NCI-H510A treated with DMSO at 0.1 percent for 48 hours (cell line): ENCODE measurements around the gene AP1S2.
A peak's percentile ranks its signal among the peaks of the same experiment; 100 is the strongest.

Source experiments
- DNase-seq: peaks from one replicate; lab custom pipeline; 2025; lab: John Stamatoyannopoulos, UW

AP1S2 gene

DNA sequence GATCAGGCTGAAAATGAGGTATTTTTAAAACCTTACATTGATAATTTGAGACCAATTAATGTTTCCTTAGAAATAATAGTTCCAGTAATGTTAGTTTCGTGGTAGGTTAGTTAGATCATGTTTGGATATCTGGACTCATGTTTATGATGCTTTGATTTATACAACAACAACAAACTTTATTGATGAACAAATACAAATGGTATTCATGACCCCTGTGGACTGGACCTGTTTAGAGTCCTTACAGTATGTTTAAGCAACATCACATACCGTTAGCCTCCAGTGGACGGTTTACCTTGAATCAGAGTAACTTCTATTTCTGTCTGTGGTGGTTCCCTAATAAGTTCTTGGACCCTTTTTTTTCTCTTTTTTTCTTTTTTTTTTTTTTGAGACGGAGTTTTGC lies 46.4 kb downstream of the AP1S2 start:
- no peak for DNase-seq

DNA sequence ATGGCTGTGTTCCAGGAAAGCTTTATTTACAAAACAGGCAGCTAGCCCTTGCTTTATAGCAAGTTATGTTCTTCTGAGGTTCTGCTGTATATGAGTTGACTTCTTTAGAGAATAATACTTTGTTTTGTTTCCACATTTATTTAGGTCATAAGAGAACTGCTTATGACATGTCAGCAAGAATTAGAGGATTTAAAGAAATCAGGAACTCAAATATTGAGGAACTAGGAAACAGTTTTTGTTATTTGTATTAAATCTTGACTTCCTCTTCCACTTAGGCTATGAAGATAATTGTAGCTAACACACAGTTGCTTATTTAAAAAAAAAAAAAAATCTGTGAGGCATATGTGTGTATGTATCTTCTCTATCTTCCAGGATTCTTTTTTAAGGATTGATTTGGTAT lies 50.0 kb downstream of the AP1S2 start:
- DNase-seq = no peak

DNA sequence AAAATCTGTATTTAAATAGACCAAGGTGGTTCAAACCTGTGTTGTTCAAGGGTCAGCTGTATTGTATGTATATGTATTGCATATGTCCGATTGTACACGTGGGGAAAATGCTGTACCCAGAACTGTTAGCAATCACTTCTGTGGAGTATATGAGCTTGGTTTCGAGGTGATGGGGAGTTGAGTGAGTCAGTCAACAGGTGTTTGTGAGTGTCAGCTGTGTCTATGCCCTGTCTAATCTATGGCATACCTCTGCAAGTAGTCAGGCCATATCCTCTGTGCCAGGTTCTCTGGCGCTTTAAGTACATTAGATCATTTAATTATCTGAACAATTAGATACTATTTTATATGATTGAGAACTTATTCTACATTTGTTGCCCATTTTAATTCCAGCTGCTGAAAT lies 56.9 kb downstream of the AP1S2 start:
- no peak for DNase-seq

DNA sequence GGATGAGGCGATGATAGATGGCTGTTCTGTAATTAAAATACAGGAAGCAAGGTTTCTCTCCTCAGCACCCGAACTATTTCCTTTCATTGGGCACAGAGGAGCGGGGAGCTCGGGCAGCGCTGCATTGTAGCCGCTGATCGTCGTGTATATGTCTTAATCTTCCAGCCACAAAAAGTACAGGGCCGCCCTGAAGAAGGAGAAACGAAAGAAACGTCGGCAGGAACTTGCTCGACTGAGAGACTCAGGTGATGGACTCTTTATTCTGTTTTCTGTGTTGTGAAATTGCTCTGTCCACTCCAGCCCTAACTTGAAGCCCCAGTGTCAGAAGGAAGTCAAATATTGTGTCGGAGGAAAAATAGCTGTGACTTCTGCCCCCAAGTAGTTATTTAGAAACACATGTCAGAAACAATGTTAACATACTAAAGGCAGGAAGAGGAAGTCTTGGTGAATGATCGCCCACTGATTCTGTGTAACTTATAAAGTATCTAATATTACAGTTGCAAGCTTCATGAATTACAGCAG lies 63.8 kb downstream of the AP1S2 start:
- peak; percentile 26 for DNase-seq

DNA sequence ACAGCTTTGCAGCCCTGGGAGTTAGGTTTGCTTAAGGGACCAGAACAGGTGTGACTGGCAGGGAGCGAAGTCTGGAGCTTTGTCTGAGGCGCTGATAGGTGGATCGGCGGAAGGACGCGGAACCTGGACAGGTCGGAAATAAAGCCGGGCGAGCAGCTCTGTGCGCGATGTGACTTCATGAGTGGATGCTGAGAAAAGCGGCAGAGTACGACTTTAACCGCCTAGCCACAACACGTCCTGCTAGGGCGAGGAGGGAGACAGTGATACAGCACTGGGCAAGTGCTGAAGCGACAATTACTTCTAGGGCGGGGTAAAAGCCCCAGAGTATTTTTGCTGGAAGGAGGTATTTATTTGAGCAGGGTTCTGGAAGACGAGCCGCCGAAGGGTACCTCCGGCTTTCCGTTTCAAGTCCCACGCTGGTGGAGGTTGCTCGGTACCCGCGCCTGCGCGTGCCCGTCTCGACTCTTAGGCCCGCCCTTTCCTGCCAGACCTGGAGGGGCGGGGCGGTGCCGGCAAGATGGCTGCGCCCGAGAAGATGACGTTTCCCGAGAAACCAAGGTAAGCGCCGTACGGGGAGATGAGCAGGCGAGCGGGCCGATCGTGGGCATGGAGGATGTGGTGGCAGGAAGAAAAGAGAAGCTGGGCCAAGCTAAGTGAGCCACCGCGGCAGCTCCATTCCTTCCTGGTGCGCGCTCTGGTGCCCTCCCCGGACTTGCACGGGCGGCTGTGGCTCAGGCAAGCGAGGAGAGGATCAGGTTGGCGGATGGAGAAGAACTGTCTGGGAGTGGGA lies 64.4 kb downstream of the AP1S2 start, which contains the start of gene ZRSR2:
TSS of gene ZRSR2 (plus strand) at position 506 of the 790 bp plus-strand sequence. CDS start at position 518, 12 bp downstream.
- DNase-seq = peak; percentile 84

DNA sequence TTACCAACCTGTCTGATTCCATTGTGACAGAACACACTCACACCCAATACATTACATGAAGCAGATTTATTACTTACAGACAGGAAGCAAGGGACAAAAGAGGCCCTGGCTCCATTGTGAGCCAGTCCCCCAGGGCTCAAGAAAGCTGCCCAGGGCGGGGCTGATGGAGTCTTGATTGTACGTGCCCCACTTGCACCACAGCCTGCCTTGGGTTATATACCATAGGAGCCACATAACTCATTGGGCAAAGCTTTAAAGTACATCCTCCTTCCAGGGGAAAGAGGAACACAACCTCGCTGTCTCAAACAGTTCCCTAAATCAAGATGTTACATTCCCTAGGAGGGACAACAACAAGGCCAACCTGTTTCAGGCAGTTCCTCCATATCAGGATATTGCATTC lies 67.7 kb downstream of the AP1S2 start:
- DNase-seq = no peak

DNA sequence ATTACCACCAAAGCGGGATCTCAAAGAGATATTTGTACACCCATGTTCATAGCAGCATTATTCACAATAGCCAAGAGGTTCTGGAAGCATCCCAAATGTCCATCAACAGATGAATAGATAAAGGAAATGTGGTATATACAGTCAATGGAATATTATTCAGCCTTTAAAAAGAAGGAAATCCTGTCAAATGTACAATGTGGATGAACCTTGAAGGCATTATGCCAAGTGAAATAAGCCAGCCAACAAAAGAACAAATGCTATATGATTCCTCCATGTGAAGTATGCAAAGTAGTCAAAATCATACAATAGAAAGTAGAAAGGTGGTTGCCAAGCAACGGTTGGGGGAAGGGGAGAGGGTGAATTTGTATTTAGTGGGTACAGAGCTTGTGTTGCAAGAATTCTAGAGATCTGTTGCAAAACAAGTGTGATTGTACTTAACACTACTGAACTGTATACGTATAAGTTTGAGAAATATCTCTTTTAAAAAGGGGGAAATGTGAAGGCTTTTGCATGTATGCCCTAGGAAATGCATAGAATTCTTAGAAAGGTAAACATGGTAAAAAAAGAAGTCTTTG lies 69.3 kb downstream of the AP1S2 start:
- no peak for DNase-seq

DNA sequence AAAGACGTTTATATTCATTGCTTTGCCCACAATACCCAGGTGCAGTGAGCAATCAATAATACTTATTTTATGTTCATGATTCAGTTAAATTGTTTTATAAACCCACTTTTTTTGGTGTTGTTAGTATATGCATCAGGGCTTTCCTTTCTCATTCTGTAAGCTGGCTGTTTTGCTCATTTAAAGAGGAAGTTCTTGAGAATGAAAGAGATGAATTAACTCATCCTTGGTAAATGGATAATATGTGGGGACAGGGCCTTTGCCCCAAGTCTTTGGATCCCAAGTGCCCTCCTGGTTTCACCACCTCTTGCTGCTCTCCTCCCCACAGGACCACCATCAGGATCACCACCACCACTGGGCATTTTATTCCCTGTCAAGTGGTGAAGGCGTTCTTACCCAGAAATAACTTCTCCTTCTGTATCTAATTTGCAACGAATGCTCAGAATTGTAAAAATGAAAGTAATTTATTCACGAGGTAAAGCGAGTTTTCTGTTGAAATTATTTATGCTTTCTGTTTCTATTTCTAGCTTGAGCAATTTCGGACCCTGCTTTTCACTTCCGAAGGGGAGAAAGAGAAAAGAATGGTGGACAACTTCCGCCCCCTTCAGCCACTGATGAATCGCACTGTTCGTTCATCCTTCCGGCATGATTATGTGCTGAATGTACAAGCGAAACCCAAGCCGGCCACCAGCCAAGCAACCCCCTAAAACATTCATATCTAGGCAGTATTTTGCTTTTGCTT lies 72.5 kb downstream of the AP1S2 start:
- DNase-seq = no peak
